ENCODE data around the gene PKD2.
A peak's percentile ranks its signal among the peaks of the same experiment; 100 is the strongest.

The PKD2 gene

DNA sequence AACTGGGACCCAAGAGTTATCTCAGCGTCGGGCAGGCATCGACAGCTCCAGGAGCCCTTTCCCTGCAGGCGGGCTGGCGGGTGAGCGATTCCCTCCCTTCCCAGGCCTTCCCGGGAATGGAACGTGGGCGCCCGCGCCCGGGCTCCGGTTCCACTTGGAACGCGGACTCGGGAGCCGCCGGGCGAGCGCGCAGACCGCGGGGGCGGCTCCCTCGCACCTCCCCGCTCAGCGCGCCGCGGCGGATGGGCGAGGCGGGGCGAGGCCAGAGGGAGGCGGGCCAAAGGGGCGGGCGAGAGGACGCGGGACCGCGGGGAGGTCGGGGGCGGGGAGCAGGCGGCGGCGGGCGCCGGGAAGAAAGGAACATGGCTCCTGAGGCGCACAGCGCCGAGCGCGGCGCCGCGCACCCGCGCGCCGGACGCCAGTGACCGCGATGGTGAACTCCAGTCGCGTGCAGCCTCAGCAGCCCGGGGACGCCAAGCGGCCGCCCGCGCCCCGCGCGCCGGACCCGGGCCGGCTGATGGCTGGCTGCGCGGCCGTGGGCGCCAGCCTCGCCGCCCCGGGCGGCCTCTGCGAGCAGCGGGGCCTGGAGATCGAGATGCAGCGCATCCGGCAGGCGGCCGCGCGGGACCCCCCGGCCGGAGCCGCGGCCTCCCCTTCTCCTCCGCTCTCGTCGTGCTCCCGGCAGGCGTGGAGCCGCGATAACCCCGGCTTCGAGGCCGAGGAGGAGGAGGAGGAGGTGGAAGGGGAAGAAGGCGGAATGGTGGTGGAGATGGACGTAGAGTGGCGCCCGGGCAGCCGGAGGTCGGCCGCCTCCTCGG is at the start of gene PKD2:
Gene PKD2 (plus strand): TSS at position 332 of the 818 bp plus-strand sequence. CDS start 99 bp downstream, at position 431.
- Mint-ChIP-seq H3K4me1 (peaks cover 23% of the 10 kb centered on the region), H3K36me3 (no peaks in the 10 kb centered on the region), H3K27ac (peak within 1 kb of the TSS; percentile 60), H3K9me3 (no peaks in the 10 kb centered on the region), H3K27me3 (peaks cover 10% of the 10 kb centered on the region), H3K4me3 (peak within 1 kb of the TSS; percentile 92)

DNA sequence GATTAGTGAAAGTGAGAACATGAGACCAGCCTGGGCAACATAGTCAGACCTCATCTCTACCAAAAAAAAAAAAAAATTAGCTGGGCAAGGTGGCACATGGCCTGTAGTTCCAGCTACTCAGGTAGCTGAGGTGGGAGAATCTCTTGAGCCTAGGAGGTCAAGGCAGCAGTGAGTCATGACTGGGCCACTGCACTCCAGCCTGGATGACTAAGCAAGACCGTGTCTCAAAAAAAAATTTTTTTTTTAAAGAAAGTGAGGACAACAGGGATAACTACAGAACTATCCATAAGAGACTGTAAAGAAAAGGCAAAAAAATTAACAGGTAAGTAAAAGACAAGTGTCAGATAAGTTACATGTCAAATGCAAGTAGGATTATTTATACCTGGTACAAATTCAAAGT is 45.4 kb upstream of the PKD2 start:
- no peaks in the 10 kb centered on the region for H3K36me3 Mint-ChIP-seq
- H3K27ac Mint-ChIP-seq, result no peak overlapping the region
- no peak overlapping the region for H3K4me3 Mint-ChIP-seq
- H3K9me3 Mint-ChIP-seq, result no peaks in the 10 kb centered on the region
- peaks cover 1% of the 10 kb centered on the region for H3K27me3 Mint-ChIP-seq
- no peaks in the 10 kb centered on the region for H3K4me1 Mint-ChIP-seq

DNA sequence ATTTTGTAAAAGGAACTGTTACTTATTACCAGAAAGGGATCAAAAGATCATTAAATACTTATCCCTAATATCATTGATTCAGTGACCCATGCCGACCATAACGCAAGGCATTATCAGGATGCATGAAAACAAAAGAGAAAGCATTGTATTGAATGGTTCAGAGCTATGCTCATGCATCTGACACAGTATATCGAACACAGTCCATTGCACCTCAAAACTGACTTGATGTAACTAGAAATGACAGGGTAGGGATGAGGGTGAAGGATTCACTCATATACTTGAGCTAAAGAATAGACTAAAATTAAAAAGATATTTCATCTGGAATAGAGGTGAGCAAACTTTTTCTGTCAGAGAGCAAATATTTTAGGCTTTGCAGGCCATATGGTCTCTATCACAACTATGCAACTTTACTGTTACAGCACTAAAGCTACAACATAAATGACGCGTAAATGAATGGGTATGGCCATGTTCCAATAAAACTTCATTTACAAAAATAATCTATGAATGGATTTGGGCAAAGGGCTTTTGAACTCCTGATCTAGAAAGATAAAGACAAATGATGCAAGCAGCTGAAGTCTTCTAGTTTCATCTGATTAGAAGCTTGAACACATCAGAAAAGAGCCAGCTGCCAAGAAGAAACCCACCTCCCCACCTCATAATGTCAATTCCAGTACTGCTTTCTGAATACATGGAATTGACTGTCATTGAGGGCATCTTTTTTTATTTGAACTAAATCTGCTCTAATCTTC is 44.9 kb upstream of the PKD2 start:
- Mint-ChIP-seq H3K4me1 (no peaks in the 10 kb centered on the region), H3K36me3 (no peaks in the 10 kb centered on the region), H3K27ac (no peak overlapping the region), H3K9me3 (no peaks in the 10 kb centered on the region), H3K27me3 (peaks cover 4% of the 10 kb centered on the region), H3K4me3 (no peak overlapping the region)

DNA sequence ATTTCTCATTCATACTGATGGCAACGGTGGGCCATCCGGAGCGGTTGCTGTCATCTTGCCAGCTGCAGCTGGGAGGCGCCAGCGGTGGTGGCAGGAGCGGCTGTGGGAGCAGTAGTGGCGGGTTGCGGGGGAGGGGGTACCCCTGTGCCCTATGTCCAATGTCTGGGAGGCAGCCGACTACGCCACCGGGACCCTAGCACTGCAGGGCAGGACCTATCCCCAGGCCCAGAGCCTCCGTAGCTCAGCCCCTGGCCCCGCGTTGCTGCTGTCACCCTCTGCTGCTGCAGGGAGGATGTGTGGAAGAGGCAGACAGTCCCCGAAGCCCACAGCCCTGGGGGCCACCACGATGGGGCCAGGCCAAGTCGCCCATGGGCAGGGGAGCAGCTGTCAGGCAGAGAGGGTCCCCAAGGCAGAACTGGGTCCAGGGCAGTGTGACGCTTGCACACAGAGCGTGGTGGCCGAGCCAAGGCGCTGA is 41.9 kb upstream of the PKD2 start:
- H3K27ac Mint-ChIP-seq, result no peak overlapping the region
- no peaks in the 10 kb centered on the region for H3K4me1 Mint-ChIP-seq
- H3K4me3 Mint-ChIP-seq, result no peak overlapping the region
- no peaks in the 10 kb centered on the region for H3K9me3 Mint-ChIP-seq
- peaks cover 10% of the 10 kb centered on the region for H3K27me3 Mint-ChIP-seq
- no peaks in the 10 kb centered on the region for H3K36me3 Mint-ChIP-seq

DNA sequence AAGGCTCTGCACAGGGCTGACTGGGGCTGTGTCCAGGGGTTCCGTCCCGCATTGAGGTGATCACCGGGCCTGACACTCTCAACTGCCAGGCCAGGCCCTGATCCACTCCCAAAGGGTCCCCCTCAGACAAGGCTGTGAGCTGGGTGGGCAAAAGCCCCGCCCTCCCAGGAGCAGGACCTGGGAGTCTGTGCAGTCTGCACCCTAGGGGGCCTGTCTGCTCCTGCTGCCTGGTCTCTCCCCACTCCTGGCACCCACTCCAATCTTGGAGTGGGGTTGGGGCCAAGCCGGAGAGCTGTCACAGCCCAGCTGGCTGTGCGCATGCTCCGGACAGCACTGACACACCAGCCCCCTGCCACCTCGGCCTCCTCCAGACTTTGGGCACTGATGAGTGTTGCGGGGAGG is 41.3 kb upstream of the PKD2 start:
- H3K9me3 Mint-ChIP-seq, result no peaks in the 10 kb centered on the region
- peaks cover 11% of the 10 kb centered on the region for H3K27me3 Mint-ChIP-seq
- no peaks in the 10 kb centered on the region for H3K36me3 Mint-ChIP-seq
- H3K4me3 Mint-ChIP-seq, result no peak overlapping the region
- no peaks in the 10 kb centered on the region for H3K4me1 Mint-ChIP-seq
- H3K27ac Mint-ChIP-seq, result no peak overlapping the region

DNA sequence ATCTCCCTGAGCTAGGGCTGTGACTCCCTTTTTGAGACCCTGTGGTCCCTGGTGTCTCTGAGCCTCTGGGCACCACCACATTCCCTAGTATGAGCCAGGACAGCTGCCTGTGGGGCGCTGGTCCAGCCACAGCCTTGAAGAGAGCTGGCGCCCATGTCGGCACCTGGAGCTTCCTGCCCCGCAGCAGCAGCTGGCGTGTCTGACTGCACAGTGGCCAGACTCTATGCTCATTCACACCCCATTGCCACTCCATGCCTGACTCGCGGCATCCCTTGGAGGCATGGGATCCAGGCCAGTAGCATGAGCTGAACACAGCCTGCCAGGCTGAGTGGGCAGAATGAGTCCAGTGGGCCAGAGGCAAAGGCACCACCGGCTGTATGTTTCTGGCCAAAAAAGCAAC is 40.2 kb upstream of the PKD2 start:
- Mint-ChIP-seq H3K27ac (no peak overlapping the region), H3K9me3 (no peaks in the 10 kb centered on the region), H3K4me1 (no peaks in the 10 kb centered on the region), H3K27me3 (peaks cover 11% of the 10 kb centered on the region), H3K36me3 (no peaks in the 10 kb centered on the region), H3K4me3 (no peak overlapping the region)

DNA sequence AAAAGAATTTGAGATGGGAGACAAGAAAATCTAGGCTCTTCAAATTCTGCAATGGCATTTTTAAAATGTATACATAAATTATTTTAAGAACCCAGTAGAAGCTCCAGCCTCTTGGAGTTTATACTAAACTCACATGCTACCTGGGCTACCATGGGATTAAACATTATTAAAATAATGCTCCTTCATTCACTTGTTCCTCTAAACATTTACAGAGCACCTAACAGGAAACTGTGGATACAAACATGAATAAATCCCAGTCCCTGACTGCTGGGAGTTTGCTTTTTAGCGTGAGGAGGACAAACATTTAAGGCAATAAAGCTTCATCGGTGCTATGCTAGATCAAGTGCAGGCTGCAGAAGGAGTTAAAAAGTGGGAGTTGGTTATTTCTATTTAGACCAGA is 37.3 kb upstream of the PKD2 start:
- Mint-ChIP-seq H3K27ac (no peak overlapping the region), H3K4me3 (no peak overlapping the region), H3K4me1 (peaks cover under 1% of the 10 kb centered on the region), H3K9me3 (no peaks in the 10 kb centered on the region), H3K36me3 (no peaks in the 10 kb centered on the region), H3K27me3 (peaks cover 24% of the 10 kb centered on the region)

DNA sequence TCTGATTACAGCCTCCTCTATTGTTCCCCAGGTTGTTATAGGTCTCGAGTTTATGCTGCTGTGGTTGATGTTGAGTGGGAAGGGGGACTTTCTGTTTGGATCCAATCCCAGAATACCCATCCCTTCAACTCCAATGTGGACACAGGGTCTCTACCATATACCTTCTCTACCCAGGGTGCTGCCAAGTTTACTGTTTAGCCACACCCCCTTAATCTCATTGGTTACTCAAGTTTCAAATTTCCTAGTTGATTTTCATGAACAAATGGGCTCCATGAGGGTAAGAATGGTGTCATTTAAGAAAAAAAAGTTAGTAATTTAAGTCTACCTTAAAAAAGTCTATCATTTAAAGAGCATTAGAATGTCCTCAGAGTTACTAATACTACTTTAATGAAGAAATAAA is 35.6 kb upstream of the PKD2 start:
- peaks cover 28% of the 10 kb centered on the region for H3K27me3 Mint-ChIP-seq
- no peak overlapping the region for H3K4me3 Mint-ChIP-seq
- H3K36me3 Mint-ChIP-seq, result no peaks in the 10 kb centered on the region
- no peak overlapping the region for H3K27ac Mint-ChIP-seq
- no peaks in the 10 kb centered on the region for H3K9me3 Mint-ChIP-seq
- peaks cover 7% of the 10 kb centered on the region for H3K4me1 Mint-ChIP-seq

DNA sequence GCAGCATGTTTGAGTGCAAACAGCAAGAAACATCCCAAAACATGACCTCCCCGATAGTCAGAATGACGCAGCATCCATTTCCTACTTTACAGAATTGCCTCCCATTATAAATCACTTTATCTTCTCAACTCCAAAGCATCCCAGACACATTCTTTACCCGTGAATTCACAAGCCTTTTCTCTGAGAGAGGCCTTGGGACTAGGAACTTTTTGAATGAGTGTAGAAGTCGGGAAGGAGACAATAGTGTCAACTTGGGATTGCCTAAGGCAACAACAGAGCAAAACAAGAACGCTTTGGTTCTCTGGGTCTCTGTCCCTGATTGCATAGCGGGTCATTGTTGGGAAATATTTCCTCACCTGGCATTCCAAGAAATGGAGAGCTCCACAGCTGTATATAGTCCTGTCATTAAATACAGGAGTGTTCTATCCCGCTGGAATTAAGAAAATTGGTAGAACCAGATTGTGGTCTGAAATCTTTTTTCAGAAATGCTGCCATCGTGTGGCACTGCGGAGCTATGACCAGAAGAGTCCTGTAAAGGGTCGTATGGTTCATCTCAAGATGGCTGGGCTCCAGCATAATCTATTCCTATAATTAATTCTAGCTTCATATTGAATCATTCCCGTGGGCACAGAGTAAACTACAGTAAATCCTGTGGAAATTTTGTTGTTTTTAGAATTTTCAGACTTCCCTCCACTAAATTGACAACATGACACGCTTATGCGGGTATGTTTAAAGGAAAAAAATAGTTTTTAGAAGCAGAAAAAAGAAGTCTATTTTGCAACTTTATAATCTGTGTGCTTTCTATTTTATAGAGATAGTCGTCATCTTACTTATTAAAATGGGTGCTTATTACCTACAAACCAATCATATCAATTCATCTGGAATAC is 33.9 kb upstream of the PKD2 start:
- H3K36me3 Mint-ChIP-seq, result no peaks in the 10 kb centered on the region
- H3K27me3 Mint-ChIP-seq, result peaks cover 25% of the 10 kb centered on the region
- no peaks in the 10 kb centered on the region for H3K9me3 Mint-ChIP-seq
- peaks cover 7% of the 10 kb centered on the region for H3K4me1 Mint-ChIP-seq
- no peak overlapping the region for H3K4me3 Mint-ChIP-seq
- H3K27ac Mint-ChIP-seq, result no peak overlapping the region

DNA sequence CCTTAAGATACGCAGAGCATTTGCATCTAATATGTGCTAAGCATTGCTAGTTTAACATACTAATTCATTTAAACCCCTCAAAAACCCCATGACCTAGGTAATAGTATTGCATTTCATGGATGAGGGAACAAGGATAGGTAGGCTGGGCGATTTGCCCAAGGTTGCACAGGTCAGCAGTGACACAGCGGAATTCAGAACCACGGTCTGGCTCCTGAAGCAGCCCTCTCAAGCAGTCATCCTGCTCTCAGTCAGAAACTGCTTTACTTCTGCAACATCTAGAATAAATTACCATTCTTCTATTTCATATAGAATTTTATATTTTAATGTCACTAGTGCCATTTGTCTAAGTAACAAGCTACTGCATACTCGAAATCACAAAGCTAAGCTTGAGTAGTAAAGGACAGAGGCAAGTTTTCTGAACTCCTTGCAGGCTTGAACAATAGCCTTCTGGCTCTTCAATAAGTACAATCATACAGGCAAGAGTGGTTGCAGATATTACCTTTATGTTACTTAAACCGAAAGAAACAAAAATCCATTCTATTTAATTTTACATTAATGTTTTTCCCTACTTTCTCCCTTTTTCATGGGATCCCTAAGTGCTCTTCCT is 32.5 kb upstream of the PKD2 start:
- H3K4me3 Mint-ChIP-seq, result no peak overlapping the region
- H3K4me1 Mint-ChIP-seq, result peaks cover 7% of the 10 kb centered on the region
- H3K27me3 Mint-ChIP-seq, result peaks cover 27% of the 10 kb centered on the region
- H3K27ac Mint-ChIP-seq, result no peak overlapping the region
- no peaks in the 10 kb centered on the region for H3K36me3 Mint-ChIP-seq
- no peaks in the 10 kb centered on the region for H3K9me3 Mint-ChIP-seq

DNA sequence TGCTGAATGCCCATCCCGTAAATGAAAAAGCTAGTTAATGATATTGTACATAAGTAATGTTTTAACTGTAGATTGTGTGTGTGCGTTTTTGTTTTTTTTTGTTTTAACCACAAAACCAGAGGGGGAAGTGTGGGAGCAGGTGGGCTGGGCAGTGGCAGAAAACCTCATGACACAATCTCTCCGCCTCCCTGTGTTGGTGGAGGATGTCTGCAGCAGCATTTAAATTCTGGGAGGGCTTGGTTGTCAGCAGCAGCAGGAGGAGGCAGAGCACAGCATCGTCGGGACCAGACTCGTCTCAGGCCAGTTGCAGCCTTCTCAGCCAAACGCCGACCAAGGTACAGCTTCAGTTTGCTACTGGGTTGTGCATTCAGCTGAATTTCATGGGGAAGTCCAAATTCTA is 32.0 kb upstream of the PKD2 start, which contains the start of gene SPP1:
Gene SPP1 (plus strand): TSS at position 249 of the 400 bp plus-strand sequence. CDS start 1,182 bp downstream, outside the sequence.
- Mint-ChIP-seq H3K36me3 (no peaks in the 10 kb centered on the region), H3K27me3 (peaks cover 26% of the 10 kb centered on the region), H3K27ac (no peak within 1 kb of the TSS), H3K4me3 (no peak within 1 kb of the TSS), H3K4me1 (peaks cover 7% of the 10 kb centered on the region), H3K9me3 (no peaks in the 10 kb centered on the region)

DNA sequence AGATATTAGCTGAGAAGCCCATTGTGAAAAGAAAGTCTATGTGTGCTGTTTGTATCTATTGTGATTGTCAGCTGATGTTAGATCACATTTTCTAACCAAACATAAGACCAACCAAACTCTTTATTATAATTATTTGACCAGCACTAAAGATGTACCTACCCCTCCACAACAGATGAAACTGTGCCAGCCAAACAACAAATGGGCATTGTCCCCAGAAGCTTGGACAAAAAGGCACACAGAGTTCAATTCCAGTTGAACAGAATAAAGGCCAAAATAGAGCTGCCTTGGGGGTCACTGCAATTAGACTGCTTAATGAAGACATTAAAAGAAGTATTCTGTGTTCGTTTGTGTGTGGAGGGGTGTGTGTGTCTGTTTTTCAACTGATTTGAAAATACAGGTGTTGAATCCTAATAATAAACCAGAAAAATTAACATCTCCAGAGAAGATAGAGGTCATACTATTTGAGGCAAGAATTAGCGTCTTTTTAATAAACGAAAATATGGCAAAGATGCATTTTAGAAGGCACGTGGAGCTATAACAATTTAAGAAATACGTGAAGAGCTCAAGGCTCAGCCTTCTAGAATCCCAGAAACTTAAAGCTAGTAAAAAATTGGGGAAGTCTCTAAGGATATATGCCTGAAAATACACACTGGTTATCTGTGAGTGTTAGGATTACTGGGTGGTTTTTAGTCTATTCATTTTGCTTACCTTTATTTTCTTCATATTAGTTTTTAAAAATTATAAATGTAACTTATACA is 29.7 kb upstream of the PKD2 start:
- Mint-ChIP-seq H3K9me3 (no peaks in the 10 kb centered on the region), H3K4me3 (no peak overlapping the region), H3K4me1 (peaks cover 7% of the 10 kb centered on the region), H3K27ac (no peak overlapping the region), H3K27me3 (peaks cover 22% of the 10 kb centered on the region), H3K36me3 (no peaks in the 10 kb centered on the region)

DNA sequence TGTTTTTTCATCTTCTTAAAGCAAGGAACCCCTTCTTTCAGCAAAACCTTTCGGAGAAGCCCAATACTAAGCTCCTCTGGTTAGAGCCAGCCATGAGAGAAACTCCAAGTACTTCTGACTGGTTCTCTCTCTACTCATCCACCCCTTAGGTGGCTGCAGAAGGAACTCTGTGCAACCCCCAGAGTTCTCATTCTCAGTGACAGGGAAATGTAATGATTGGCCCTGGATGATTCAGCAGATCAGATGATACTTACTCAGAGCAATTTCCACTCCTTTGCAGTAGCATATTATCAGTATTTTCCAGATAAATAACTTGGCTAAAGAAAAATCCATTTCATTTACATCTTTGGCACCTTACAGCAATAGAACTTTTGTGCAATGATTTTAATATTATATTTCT is 28.8 kb upstream of the PKD2 start:
- H3K9me3 Mint-ChIP-seq, result no peaks in the 10 kb centered on the region
- H3K4me1 Mint-ChIP-seq, result peaks cover 7% of the 10 kb centered on the region
- peaks cover 18% of the 10 kb centered on the region for H3K27me3 Mint-ChIP-seq
- no peaks in the 10 kb centered on the region for H3K36me3 Mint-ChIP-seq
- no peak overlapping the region for H3K27ac Mint-ChIP-seq
- H3K4me3 Mint-ChIP-seq, result no peak overlapping the region

DNA sequence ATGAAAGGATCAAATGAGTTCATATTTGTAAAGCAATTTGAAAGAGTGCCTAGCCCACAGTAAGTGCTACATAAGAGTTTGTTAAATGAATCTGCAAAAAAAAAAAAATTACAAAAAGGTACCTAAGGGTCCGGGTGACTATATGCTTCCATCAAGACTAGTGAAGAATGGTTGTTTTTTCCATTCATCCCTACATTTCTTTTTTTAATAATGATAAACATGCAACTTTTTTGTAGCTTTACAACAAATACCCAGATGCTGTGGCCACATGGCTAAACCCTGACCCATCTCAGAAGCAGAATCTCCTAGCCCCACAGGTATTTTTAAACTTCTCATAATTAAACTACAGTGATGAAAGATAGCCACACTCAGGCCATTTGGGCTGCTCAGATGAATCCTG is 27.6 kb upstream of the PKD2 start:
- H3K4me3 Mint-ChIP-seq, result no peak overlapping the region
- H3K9me3 Mint-ChIP-seq, result no peaks in the 10 kb centered on the region
- H3K4me1 Mint-ChIP-seq, result peaks cover 7% of the 10 kb centered on the region
- H3K27ac Mint-ChIP-seq, result no peak overlapping the region
- H3K27me3 Mint-ChIP-seq, result peaks cover 15% of the 10 kb centered on the region
- H3K36me3 Mint-ChIP-seq, result no peaks in the 10 kb centered on the region
